Mononuclear cell (primary cell): ENCODE results near the gene ANP32E. TPM values are rescaled to one million over a fixed set of nuclear protein-coding genes. Genes with fewer than 3 reads are reported as not detected.
"Not testable (repeated sequence)": the region's sequence is repeated elsewhere in the genome, so short reads cannot be mapped to it uniquely, and the experiment has no call there.

Experiments used
- H3K27me3 ChIP-seq: 2 replicates; pipeline ENCODE4 v1.6.0; 2011; ENCODE audit warnings: low read length, control low read depth; ENCODE audit not compliant: insufficient read depth
- H3K4me1 ChIP-seq: 2 replicates; pipeline ENCODE4 v1.5.1; 2011; ENCODE audit warnings: mild to moderate bottlenecking, low read length, control low read depth; ENCODE audit not compliant: insufficient read depth
- H3K4me3 ChIP-seq: 2 replicates; pipeline ENCODE4 v1.5.1; 2011; ENCODE audit warnings: mild to moderate bottlenecking, low read length, moderate library complexity
- H3K9me3 ChIP-seq: 2 replicates; pipeline ENCODE4 v1.5.1; 2011; ENCODE audit warnings: low read depth, mild to moderate bottlenecking, control low read depth, low read length
- total RNA-seq: library from RNA; depleted of rRNA; stranded (reverse); fragments of >200 nt; gene quantifications from one replicate; pipeline ENCODE4 v1.2.3, GENCODE V29; 2012

The ANP32E gene
- total RNA-seq, 1 donor: 38.8 TPM

GRCh38 chr1:150262388-150263320 is 26.7 kb upstream of the ANP32E start:
- Histone ChIP-seq H3K4me1 (peaks cover 8% of the 10 kb centered on the region), H3K4me3 (no peak overlapping the region), H3K9me3 (no peaks in the 10 kb centered on the region), H3K27me3 (peaks cover 18% of the 10 kb centered on the region)

GRCh38 chr1:150261367-150261766 is 25.5 kb upstream of the ANP32E start:
- Histone ChIP-seq H3K4me1 (peaks cover 9% of the 10 kb centered on the region), H3K27me3 (peaks cover 31% of the 10 kb centered on the region), H3K9me3 (no peaks in the 10 kb centered on the region), H3K4me3 (no peak overlapping the region)

- Histone ChIP-seq H3K4me3 (no peak overlapping the region), H3K27me3 (peaks cover 36% of the 10 kb centered on the region), H3K9me3 (no peaks in the 10 kb centered on the region), H3K4me1 (peaks cover 20% of the 10 kb centered on the region)
Measured at GRCh38 chr1:150259758-150260669, 24.1 kb upstream of the ANP32E start.

GRCh38 chr1:150259217-150259616 is 23.3 kb upstream of the ANP32E start:
- Histone ChIP-seq H3K4me1 (peaks cover 20% of the 10 kb centered on the region), H3K4me3 (no peak overlapping the region), H3K27me3 (peaks cover 36% of the 10 kb centered on the region), H3K9me3 (no peaks in the 10 kb centered on the region)

DNA sequence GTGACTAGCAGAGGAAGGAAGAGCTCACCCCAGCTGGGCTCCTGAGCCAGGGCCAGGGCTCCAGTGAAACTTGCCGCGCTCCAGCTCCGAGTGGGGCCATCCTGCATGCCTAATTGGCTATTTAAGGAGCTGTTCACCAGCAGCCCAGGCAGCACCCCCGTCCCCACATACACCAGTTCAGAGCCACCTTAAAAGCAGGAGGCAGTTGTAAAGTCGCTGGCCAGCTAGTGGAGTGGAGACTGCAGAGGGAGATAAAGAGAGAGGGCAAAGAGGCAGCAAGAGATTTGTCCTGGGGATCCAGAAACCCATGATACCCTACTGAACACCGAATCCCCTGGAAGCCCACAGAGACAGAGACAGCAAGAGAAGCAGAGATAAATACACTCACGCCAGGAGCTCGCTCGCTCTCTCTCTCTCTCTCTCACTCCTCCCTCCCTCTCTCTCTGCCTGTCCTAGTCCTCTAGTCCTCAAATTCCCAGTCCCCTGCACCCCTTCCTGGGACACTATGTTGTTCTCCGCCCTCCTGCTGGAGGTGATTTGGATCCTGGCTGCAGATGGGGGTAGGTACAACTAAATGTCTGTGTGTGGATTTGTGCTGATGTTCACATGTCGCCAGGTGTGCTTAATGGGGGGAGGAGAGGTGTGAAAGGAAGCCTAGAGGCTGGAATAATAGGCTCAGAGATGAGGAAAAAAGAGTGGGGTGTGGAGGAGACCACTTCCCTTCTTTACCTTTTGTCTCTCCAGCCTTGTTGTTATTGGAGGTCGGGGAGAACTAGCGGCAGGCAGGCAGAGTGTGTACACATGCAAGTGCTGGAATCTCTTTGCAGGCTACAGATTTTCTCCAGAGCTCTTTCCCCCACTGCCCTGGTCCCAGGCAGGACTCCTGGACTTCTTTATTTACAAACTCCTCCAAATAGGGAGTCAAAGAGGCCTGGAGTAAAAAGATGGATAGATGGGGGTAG is 22.0 kb upstream of the ANP32E start, which contains the start of gene CA14:
TSS of gene CA14 (plus strand) at position 151 of the 962 bp plus-strand sequence. CDS start at position 506, 355 bp downstream.
- Histone ChIP-seq H3K4me3 (no peak within 1 kb of the TSS), H3K9me3 (no peaks in the 10 kb centered on the region), H3K27me3 (peaks cover 36% of the 10 kb centered on the region), H3K4me1 (peaks cover 20% of the 10 kb centered on the region)

GRCh38 chr1:150256554-150257341 is 20.8 kb upstream of the ANP32E start:
- H3K9me3 ChIP-seq: no peaks in the 10 kb centered on the region
- H3K27me3 ChIP-seq: peaks cover 36% of the 10 kb centered on the region
- H3K4me3 ChIP-seq: no peak overlapping the region
- peaks cover 20% of the 10 kb centered on the region for H3K4me1 ChIP-seq

DNA sequence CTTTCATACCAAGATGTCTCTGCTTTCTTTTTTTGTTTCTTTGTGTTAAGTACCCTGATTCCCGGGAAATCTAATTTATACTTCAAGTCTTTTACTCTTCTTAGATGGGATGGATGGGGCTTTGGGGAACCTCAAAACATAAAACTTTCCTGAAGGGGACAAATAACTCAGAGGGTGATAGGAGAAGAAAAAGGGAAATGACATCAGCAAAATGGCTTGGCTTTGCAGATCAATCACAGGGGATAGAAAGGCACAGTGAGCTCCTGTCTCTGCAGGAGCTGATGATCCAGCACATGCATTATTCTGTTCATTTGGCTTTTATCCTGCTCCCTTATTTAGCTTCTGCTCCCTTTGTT is 20.3 kb upstream of the ANP32E start:
- no peaks in the 10 kb centered on the region for H3K9me3 ChIP-seq
- H3K4me1 ChIP-seq: peaks cover 20% of the 10 kb centered on the region
- H3K27me3 ChIP-seq: peaks cover 36% of the 10 kb centered on the region
- H3K4me3 ChIP-seq: no peak overlapping the region

- H3K4me3 ChIP-seq: no peak overlapping the region
- no peaks in the 10 kb centered on the region for H3K9me3 ChIP-seq
- no peaks in the 10 kb centered on the region for H3K4me1 ChIP-seq
- no peaks in the 10 kb centered on the region for H3K27me3 ChIP-seq
Measured at GRCh38 chr1:150249936-150250335, 14.0 kb upstream of the ANP32E start.

- Histone ChIP-seq H3K9me3 (no peaks in the 10 kb centered on the region), H3K4me3 (no peak overlapping the region), H3K4me1 (no peaks in the 10 kb centered on the region), H3K27me3 (no peaks in the 10 kb centered on the region)
Measured at GRCh38 chr1:150243003-150243402, 7.1 kb upstream of the ANP32E start.

DNA sequence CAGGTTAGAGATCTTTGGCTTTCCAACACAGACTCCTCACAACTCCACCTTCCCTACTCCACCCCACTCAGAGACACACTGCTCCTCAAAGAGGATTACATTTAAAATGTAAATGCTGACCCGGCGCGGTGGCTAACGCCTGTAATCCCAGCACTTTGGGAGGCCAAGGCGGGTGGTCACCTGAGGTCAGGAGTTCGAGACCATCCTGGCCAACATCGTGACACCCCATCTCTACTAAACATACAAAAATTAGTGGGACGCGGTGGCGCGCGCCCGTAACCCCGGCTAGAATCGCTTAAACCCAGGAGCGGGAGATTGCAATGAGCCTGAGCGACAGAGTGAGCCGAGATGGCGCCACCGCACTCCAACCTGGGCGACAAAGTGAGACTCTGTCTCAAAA is 1.8 kb upstream of the ANP32E start:
- H3K27me3 ChIP-seq: no peaks in the 10 kb centered on the region
- no peak overlapping the region for H3K4me3 ChIP-seq
- no peaks in the 10 kb centered on the region for H3K9me3 ChIP-seq
- H3K4me1 ChIP-seq: peaks cover 21% of the 10 kb centered on the region

GRCh38 chr1:150237176-150237575 is 1.3 kb upstream of the ANP32E start:
- peaks cover 25% of the 10 kb centered on the region for H3K4me1 ChIP-seq
- H3K9me3 ChIP-seq, H3K27me3 ChIP-seq, H3K4me3 ChIP-seq: not testable (repeated sequence)

DNA sequence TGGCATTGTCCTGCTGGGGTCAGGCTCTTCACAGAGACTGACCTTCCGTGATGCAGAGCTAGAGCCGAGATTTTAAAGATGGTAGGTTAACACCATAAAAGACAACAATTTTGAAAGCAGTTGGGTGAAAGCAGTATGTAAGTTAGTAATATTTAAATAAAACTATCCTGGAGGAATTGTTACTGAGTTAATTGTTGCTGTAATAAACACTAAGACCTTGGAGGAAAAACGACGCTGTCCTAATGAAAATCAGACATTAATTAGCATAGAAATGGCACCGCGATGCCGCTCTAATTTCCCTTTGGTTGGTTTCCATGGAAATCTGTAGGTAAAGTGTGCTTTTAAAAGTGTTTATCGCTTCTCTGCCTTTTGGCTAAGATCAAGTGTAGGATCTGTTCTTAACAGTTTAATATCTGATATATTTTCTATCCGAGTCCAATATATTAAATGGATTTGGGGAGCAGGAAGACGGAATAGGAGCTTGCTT is 745 bp upstream of the ANP32E start:
- Histone ChIP-seq H3K4me1 (peaks cover 25% of the 10 kb centered on the region), H3K4me3 (peak overlapping the region; percentile 97), H3K27me3 (no peaks in the 10 kb centered on the region), H3K9me3 (no peaks in the 10 kb centered on the region)

- H3K4me3 ChIP-seq: peak overlapping the region; percentile 97
- no peaks in the 10 kb centered on the region for H3K9me3 ChIP-seq
- peaks cover 25% of the 10 kb centered on the region for H3K4me1 ChIP-seq
- no peaks in the 10 kb centered on the region for H3K27me3 ChIP-seq
Measured at GRCh38 chr1:150235294-150235851, 539 bp downstream of the ANP32E start.
